Left ventricle myocardium inferior (tissue), 1 donor: ENCODE measurements around the gene TNNC1. TPM values are rescaled to one million over a fixed set of nuclear protein-coding genes. Genes with fewer than 3 reads are reported as not detected.

Experiments used
- DNase-seq: peaks from one replicate; pipeline ENCODE4 v3.0.0-alpha.2; 2020
- H3K27ac ChIP-seq: fragments of 200-600 bp; replicated peaks from 2 replicates; pipeline ENCODE4 v1.8.0; 2021
- H3K27me3 ChIP-seq: fragments of 200-600 bp; 2 replicates; pipeline ENCODE4 v1.8.0; 2021; ENCODE audit warnings: low read depth
- H3K36me3 ChIP-seq: fragments of 200-600 bp; 2 replicates; pipeline ENCODE4 v1.8.0; 2021
- H3K4me1 ChIP-seq: fragments of 200-600 bp; 2 replicates; pipeline ENCODE4 v1.8.0; 2021
- H3K4me3 ChIP-seq: fragments of 200-600 bp; 2 replicates; pipeline ENCODE4 v1.8.0; 2021; ENCODE audit warnings: mild to moderate bottlenecking, moderate library complexity
- H3K9me3 ChIP-seq: fragments of 200-600 bp; replicated peaks from 2 replicates; pipeline ENCODE4 v1.8.0; 2021
- CTCF ChIP-seq: fragments of 200-600 bp; IDR thresholded peaks from 2 replicates; pipeline ENCODE4 v1.8.0; 2021; ENCODE audit warnings: antibody characterized with exemption, mild to moderate bottlenecking, borderline replicate concordance
- intact Hi-C: fragments of 100-400 bp; cut with micrococcal nuclease; formaldehyde crosslinking; loops from one replicate; pipeline ENCODE4 v1.11.0; 2022
- total RNA-seq: library from RNA; stranded (reverse); fragmentation: NEBNext Ultra II Directional; extraction: Animal tissue kit (Norgen Biotek cat#: 25700); gene quantifications from one replicate; pipeline ENCODE4 v1.2.1, GENCODE V29; 2021
- donor health status: DM: no; HTN: yes; CAD: no; lungs with severe emphysema.

TNNC1 gene
- total RNA-seq, 1 donor from 2014 or later, result 8,962 TPM

GRCh38 chr3:52461874-52462273 lies 8.0 kb upstream of the TNNC1 start:
- intact Hi-C loops, result no loop called here
- no peaks in the 10 kb centered on the region for H3K9me3 ChIP-seq
- no peak for DNase-seq
- H3K4me3 ChIP-seq, result no peak overlapping the region
- no peak overlapping the region for H3K27ac ChIP-seq
- no peaks in the 10 kb centered on the region for H3K27me3 ChIP-seq
- peaks cover 20% of the 10 kb centered on the region for H3K4me1 ChIP-seq
- no peak for TF ChIP-seq CTCF
- peaks cover 71% of the 10 kb centered on the region for H3K36me3 ChIP-seq

- H3K4me3 ChIP-seq, result no peak overlapping the region
- H3K9me3 ChIP-seq, result no peaks in the 10 kb centered on the region
- intact Hi-C loops, result no loop called here
- DNase-seq, result no peak
- no peaks in the 10 kb centered on the region for H3K27me3 ChIP-seq
- peaks cover 54% of the 10 kb centered on the region for H3K36me3 ChIP-seq
- no peak overlapping the region for H3K27ac ChIP-seq
- TF ChIP-seq CTCF, result no peak
- H3K4me1 ChIP-seq, result peaks cover 35% of the 10 kb centered on the region
Measured at GRCh38 chr3:52458770-52459545, 5.1 kb upstream of the TNNC1 start.

- Histone ChIP-seq H3K9me3 (no peaks in the 10 kb centered on the region), H3K27me3 (no peaks in the 10 kb centered on the region), H3K4me1 (peaks cover 35% of the 10 kb centered on the region), H3K36me3 (peaks cover 49% of the 10 kb centered on the region), H3K27ac (no peak overlapping the region), H3K4me3 (no peak overlapping the region)
- intact Hi-C loops, result no loop called here
- TF ChIP-seq CTCF, result no peak
- no peak for DNase-seq
Measured at GRCh38 chr3:52458031-52458760, 4.4 kb upstream of the TNNC1 start.

GRCh38 chr3:52456800-52457183 lies 3.0 kb upstream of the TNNC1 start:
- intact Hi-C loops, result no loop called here
- Histone ChIP-seq H3K4me1 (peaks cover 35% of the 10 kb centered on the region), H3K9me3 (no peaks in the 10 kb centered on the region), H3K36me3 (peaks cover 46% of the 10 kb centered on the region), H3K4me3 (peak overlapping the region; percentile 86), H3K27ac (peak overlapping the region; percentile 97), H3K27me3 (no peaks in the 10 kb centered on the region)
- DNase-seq, result no peak
- TF ChIP-seq CTCF, result no peak

- Histone ChIP-seq H3K27me3 (no peaks in the 10 kb centered on the region), H3K27ac (peak overlapping the region; percentile 97), H3K9me3 (no peaks in the 10 kb centered on the region), H3K4me3 (peak overlapping the region; percentile 86), H3K4me1 (peaks cover 37% of the 10 kb centered on the region), H3K36me3 (peaks cover 46% of the 10 kb centered on the region)
- intact Hi-C loops, result no loop called here
- no peak for TF ChIP-seq CTCF
- DNase-seq, result no peak
Measured at GRCh38 chr3:52456169-52456799, 2.4 kb upstream of the TNNC1 start.
